Measurements from ENCODE around the gene HLA-DRA.

- no peak for TF ChIP-seq NFRKB (IDR thresholded peaks at IDR 0.05)
- no peak for TF ChIP-seq SP1 (IDR thresholded peaks at IDR 0.05)
- TF ChIP-seq FOXM1 (IDR thresholded peaks at IDR 0.05; ENCODE audit: borderline replicate concordance) = no peak
- no peak for TF ChIP-seq ELF4 (IDR thresholded peaks at IDR 0.05)
- no peak for TF ChIP-seq CTBP1 (IDR thresholded peaks at IDR 0.05; ENCODE audit: borderline replicate concordance)
- TF ChIP-seq HDGF (IDR thresholded peaks at IDR 0.05; ENCODE audit: borderline replicate concordance) = no peak
- no peak for TF ChIP-seq BHLHE40 (IDR thresholded peaks at IDR 0.05; ENCODE audit: borderline replicate concordance)
- TF ChIP-seq FOXK2 (IDR thresholded peaks at IDR 0.05) = no peak
- no peak for TF ChIP-seq L3MBTL2 (conservative IDR thresholded peaks at IDR 0.05)
- no peak for TF ChIP-seq FOXA1 (IDR thresholded peaks at IDR 0.05)
Measured at GRCh38 chr6:32426338-32426737, 13.3 kb upstream of the HLA-DRA start.

Measured in HEK293T (cell line).